Urothelium cell line (cell line): ENCODE results near the gene ARHGEF16.
A peak's percentile ranks its signal among the peaks of the same experiment; 100 is the strongest.

ENCODE experiments used
- DNase-seq: peaks from one replicate; pipeline ENCODE4 v3.0.0; 2011; ENCODE audit warnings: low spot score, mixed read lengths
- FAIRE-seq: peaks from 2 replicates; lab custom pipeline; 2011; peaks lifted over from hg19 to GRCh38; lab: Jason Lieb, UNC

The ARHGEF16 gene

GRCh38 chr1:3477241-3477995, 23.0 kb downstream of the ARHGEF16 start:
- FAIRE-seq (peak; percentile 80), DNase-seq (peak; percentile 35)

GRCh38 chr1:3478187-3478586, 23.7 kb downstream of the ARHGEF16 start:
- DNase-seq, result no peak
- FAIRE-seq, result no peak

DNA sequence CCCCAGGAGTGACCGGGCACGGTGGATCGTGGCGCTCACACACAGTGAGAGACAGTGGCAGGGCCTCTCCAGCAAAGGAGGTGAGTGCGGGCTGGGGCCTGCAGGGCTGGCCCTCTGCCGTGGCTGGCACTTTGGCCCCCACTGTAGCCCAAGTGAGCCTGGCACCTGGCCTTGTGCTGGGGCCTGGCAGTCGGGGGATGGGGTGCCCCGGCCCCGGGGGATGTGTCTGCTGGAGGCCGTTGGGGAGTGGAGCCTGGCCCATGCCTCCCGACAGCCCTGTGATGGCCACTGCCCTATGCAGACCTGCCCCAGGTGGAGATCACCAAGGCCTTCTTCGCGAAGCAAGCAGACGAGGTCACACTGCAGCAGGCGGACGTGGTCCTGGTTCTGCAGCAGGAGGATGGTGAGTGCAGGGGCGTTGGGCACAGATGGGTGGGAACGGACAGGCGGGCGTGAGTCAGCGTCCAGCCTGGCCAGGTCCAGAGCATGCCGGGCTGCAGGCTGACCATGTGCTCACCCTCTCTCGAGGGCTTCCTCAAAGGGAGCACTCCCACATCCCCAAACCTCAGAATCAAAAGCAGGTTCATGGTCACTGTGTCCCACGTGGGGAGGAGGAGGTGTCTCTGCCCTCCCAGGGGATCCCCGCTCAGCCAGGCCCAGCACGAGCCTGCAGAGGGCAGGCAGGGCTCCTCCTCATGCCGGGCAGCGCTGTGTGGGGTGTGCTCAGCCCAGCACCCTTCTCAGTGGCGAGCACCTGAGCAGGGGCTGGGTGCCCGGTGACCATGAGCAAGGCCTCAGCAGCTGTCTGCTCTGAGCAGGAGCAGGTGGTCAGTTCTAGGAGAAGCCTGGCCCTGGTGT, 25.3 kb downstream of the ARHGEF16 start:
- DNase-seq (no peak), FAIRE-seq (no peak)

- no peak for DNase-seq
- no peak for FAIRE-seq
These were observed 25.9 kb downstream of the ARHGEF16 start for GRCh38 chr1:3480369-3480719.

- FAIRE-seq, result no peak
- no peak for DNase-seq
These were observed 26.6 kb downstream of the ARHGEF16 start for GRCh38 chr1:3481046-3481445.

DNA sequence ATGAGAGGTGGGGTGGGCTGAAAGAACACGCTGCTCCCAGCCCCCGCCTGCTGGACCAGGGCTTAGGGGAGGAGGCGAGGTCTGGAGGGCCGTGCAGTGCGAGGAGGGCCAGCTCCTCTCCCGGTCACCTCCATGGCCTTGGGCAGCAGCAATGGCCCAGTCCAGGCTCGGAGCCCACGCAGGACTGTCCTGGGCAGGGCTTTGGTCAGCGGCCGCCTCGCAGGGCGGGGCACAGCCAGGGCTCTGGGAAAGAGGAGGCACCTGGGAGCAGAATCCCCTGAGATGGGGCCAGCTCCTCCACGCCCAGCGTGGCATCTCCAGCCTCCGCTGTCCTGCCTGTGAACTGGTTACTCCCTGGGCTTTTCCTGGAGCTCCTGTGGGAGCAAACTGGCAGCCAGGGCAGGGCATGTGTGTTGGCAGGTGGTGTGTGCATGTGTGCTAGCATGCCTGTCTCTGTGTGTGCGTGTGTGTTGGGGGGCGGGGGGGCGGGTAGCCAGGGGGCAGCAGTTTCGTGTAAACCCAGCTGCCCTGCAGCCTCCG, 27.4 kb downstream of the ARHGEF16 start:
- no peak for FAIRE-seq
- no peak for DNase-seq

- FAIRE-seq (no peak), DNase-seq (no peak)
These were observed 27.9 kb downstream of the ARHGEF16 start for GRCh38 chr1:3482378-3482849.

DNA sequence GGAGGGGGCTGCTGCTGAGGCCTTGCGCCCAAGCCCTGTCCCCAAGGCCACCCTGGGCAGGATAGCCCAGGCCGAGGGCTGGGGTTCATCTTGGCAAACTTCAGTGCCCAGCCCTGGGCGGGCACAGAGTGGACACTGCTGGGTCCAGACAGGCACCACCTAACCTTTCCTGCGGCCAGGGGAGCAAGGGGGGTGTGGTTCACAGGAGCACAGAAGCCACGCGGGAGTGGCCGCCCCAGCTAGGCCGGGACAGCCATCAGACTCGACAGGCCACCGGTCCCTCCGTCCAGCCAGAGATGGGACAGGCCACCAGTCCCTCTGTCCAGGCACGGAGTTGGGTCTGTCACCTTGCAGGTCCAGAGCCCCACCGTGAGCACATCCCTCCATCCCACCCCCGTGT, 28.9 kb downstream of the ARHGEF16 start:
- FAIRE-seq (no peak), DNase-seq (no peak)

DNA sequence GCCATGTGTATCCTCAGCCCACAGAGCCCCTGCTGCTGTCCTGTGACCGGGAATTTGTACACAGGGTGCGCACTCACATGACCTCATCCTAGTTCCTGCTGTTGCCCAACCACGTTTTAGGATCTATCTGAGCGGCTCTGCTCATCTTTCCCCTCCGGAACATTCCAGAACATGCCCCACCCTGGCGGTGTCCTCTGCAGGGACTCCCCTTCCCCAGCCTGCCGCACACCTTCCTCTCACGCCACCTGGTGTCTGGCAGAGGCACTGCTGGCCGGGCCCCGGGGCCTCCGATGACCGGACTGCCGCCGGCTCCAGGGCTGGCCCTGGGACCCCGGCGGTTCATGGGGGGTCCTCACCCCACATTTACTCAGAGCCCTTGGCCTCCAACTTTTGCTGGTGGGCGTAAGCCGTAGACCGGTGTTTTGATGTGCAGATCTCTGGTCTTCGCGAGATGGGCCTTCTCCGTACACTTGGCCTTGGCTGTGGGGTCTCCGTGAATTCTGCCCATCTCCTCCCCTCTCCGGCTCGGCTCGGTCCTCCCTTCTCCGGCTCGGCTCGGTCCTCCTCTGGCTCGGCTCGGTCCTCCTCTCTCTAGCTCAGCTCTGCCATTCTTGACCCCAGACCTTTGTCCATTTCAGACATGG, 29.5 kb downstream of the ARHGEF16 start:
- peak; percentile 51 for DNase-seq
- FAIRE-seq, result no peak

GRCh38 chr1:3485016-3485415, 30.6 kb downstream of the ARHGEF16 start:
- FAIRE-seq (no peak), DNase-seq (no peak)

- FAIRE-seq (no peak), DNase-seq (no peak)
These were observed 34.0 kb downstream of the ARHGEF16 start for GRCh38 chr1:3488432-3488831.

- DNase-seq, result no peak
- no peak for FAIRE-seq
These were observed 35.7 kb downstream of the ARHGEF16 start for GRCh38 chr1:3490046-3490745.

DNA sequence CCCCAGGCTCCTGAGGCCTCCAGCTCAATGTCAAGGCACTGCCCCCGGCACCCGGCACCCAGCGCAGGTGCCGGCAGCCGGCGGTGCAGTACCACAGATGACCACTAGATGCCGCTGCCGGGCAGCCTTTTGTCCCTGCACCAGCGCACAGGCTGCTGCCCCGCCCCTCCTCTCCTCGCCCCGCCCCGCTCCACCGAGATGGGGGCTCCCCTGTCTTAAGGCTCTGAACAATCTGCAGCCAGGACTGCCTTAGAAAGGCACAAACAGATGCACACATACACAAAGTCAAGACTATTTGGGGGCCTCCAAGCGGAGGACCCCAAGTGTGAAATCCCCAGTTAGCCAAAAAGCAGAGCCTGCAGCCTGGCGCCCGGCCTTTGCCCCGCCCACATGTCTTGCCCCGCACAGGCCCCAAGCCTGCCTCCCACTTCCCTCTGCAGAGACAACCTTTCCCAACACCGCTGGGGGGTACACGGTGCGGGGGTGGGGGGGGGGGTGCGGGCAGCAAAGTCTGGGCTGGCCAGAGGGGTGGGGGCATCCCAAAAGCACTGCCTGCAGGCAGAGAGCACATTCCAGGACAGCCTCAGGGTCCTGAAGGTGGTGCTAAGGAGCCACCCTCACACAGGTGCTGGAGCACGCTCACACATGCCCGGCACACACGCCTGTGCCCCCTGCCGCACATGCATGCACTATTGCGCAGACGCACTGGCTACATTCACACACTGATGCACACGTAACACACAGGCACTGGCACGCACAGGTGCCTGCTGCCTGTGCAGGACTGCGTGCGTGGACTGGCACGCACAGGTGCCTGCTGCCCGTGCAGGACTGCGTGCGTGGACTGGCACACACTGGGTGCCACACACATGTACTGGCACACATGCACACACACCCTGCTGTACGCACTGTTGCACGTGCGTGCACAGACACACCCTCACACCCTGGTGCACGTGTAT, 37.1 kb downstream of the ARHGEF16 start:
- peak; percentile 79 for DNase-seq
- no peak for FAIRE-seq

DNA sequence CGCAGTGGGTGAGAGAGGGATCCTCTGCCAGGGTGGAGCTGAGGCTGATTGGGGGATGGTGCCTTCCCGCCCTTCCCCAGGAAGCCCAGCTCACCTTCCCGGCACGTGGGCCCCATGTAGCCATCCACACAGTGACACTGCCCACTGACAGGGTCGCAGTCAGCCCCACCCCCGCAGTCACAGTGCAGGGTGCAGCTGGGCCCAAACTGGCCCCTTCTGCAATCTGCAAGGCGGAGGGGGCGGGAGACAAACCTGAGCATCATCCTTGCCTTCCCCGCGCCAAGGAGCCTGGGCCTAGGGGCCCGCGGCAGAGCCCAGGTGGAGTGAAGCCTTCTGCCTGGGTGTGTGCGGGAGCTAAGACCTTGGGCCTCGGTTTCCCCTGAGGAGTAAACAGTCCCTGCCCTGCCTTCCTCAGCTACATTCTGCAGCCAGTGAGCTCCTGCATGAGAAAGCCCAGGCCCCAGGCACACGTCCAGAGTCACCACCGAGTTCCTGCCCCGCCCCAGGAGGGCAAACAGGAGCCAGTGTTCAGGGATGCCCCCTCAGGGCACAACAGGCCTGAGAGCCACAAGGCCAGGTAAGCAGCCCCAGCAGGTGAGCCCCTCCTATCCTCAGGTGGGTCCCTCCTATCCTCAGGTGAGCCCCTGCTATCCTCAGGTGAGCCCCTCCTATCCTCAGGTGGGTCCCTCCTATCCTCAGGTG, 38.2 kb downstream of the ARHGEF16 start:
- FAIRE-seq (no peak), DNase-seq (no peak)

DNA sequence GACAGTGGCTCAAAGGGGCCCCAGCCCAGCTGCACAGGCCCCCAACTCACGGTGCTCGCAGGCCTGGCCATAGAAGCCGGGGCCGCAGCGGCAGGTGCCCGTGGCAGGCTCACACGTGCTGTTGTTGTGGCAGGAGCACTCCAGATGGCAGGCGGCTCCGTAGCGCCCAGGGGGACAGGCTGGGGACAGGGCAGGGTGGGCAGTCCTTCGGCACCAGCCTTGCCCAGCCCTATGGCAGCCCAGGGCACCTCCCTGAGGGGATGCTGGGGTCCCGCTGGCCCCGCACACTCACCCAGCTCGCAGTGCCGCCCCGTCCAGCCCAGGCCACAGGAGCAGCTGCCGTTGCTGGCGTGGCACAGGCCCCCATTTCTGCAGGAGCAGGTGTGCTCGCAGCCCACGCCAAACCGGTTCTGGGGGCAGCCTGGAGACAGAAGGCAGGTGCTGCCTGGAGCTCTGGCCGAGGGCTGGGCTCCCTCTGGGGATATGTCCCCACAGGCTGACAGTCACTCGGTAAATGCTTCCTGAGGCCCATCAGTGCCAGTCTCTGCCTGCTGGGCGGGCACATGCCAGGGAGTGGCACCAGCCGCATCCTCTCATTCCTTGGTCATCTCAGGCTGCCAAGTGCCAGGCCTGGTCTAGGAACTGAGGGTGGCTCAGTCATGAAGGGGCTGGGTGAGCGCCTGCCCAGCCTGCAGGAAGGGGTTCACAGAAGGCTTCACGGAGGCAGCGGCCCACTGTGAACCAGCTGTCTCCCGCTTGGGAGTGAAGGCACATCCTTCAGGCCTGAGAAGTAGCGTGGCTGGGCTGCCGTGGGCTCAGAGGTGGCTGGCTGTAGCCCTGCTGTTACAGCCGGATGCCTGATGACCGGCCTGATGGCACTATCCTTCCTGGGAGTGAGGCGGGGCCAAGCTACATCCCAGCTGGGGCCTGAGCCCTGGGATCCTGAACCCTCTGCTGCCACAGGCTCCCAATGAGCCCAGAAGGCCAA, 40.1 kb downstream of the ARHGEF16 start:
- DNase-seq, result no peak
- no peak for FAIRE-seq

GRCh38 chr1:3495776-3496745, 41.6 kb downstream of the ARHGEF16 start:
- no peak for FAIRE-seq
- no peak for DNase-seq

DNA sequence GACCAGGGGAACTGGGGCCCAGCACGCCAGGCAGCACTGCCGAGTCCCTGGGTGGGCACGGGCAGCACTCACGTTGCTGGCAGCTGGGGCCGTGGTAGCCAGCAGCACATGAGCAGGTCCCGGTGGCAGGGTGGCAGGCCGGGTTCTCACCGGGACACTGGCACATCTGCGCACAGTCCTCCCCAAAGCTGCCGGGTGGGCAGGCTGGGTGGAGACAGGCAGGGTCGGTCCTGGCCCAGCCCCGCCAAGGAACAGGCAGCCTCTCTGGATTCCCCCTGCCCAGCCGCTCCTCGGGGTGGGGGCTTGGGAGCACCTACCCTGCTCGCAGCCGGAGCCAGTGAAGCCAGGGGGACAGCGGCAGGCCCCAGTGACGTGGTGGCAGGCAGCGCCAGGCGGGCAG, 42.5 kb downstream of the ARHGEF16 start:
- no peak for FAIRE-seq

More for the DNA sequence above, 42.5 kb downstream of the ARHGEF16 start:
- DNase-seq, result no peak
